ENCODE data around the gene GRID2IP. TPM values are rescaled to one million over a fixed set of nuclear protein-coding genes. Genes with fewer than 3 reads are reported as not detected.

The GRID2IP gene
- total RNA-seq, 1 experiment from 2014 or later: 3.0 TPM

DNA sequence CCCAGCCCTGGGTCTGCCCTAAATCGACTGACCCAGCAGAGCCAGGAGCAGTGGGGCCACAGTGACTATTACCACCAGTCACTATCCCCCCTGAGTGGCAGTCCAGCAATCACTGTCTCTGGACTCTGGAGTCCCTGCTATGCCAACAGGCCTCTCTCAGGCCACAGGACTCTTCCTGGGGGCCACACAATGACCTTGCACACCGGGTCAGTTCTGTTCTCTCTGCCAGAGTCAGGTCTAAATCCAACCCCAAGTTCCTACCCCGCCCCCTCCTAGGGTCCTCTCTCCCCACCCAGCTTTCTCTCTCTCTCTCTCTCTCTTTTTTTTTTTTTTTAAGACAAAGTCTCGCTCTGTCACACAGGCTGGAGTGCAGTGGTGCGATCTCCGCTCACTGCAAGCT is 21.6 kb downstream of the GRID2IP start (continued):
- TF ChIP-seq, protein P1, sequence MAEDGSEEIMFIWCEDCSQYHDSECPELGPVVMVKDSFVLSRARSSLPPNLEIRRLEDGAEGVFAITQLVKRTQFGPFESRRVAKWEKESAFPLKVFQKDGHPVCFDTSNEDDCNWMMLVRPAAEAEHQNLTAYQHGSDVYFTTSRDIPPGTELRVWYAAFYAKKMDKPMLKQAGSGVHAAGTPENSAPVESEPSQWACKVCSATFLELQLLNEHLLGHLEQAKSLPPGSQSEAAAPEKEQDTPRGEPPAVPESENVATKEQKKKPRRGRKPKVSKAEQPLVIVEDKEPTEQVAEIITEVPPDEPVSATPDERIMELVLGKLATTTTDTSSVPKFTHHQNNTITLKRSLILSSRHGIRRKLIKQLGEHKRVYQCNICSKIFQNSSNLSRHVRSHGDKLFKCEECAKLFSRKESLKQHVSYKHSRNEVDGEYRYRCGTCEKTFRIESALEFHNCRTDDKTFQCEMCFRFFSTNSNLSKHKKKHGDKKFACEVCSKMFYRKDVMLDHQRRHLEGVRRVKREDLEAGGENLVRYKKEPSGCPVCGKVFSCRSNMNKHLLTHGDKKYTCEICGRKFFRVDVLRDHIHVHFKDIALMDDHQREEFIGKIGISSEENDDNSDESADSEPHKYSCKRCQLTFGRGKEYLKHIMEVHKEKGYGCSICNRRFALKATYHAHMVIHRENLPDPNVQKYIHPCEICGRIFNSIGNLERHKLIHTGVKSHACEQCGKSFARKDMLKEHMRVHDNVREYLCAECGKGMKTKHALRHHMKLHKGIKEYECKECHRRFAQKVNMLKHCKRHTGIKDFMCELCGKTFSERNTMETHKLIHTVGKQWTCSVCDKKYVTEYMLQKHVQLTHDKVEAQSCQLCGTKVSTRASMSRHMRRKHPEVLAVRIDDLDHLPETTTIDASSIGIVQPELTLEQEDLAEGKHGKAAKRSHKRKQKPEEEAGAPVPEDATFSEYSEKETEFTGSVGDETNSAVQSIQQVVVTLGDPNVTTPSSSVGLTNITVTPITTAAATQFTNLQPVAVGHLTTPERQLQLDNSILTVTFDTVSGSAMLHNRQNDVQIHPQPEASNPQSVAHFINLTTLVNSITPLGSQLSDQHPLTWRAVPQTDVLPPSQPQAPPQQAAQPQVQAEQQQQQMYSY (CRISPR knock-in tag; IDR thresholded peaks at IDR 0.05): no peak
- TF ChIP-seq SMAD4 (CRISPR knock-in tag; IDR thresholded peaks at IDR 0.05): no peak

DNA sequence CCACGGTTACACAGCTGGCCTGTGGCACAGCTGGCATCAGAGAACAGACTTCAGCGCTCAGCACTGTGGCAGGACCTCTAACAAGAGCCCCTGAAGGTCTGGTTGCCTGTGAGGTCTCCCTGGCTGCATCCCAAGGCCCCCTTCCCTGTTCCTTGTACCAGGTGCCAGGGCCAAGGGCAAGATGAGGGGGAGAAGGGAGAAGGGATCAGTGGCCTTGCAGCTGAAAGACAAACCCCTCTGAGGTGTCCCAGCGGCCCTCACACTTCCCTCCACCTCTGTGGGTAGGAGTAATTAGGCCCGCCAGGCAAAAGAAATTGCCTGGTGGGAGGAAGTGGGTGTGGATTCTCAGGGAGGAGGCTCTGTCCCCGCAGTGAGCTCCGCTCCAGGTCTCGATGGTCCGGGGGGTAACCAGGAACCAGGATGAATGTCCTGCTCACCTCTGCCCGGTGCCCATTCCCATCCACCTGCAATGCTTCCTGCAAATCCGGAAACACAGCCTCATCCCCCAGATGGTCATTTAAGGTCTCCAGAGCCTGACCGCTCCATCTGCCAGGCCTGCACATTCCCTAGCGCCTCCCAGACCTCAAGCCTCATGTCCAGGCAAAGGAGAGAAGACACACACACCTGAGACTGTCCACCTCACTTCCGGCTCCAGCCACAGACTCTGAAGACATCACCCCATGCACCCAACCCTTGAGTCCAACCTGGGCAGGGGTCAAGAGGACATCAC is 22.7 kb downstream of the GRID2IP start:
- TF ChIP-seq, protein P2, sequence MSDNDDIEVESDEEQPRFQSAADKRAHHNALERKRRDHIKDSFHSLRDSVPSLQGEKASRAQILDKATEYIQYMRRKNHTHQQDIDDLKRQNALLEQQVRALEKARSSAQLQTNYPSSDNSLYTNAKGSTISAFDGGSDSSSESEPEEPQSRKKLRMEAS (CRISPR knock-in tag; IDR thresholded peaks at IDR 0.05): no peak
- TF ChIP-seq, protein P3, sequence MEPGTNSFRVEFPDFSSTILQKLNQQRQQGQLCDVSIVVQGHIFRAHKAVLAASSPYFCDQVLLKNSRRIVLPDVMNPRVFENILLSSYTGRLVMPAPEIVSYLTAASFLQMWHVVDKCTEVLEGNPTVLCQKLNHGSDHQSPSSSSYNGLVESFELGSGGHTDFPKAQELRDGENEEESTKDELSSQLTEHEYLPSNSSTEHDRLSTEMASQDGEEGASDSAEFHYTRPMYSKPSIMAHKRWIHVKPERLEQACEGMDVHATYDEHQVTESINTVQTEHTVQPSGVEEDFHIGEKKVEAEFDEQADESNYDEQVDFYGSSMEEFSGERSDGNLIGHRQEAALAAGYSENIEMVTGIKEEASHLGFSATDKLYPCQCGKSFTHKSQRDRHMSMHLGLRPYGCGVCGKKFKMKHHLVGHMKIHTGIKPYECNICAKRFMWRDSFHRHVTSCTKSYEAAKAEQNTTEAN (CRISPR knock-in tag; IDR thresholded peaks at IDR 0.05): no peak
- TF ChIP-seq ZNF219 (CRISPR knock-in tag; IDR thresholded peaks at IDR 0.05; ENCODE audit: borderline replicate concordance) (no peak), TCF7 (CRISPR knock-in tag; IDR thresholded peaks at IDR 0.05; ENCODE audit: low read depth) (no peak), SOX15 (CRISPR knock-in tag; IDR thresholded peaks at IDR 0.05) (no peak), ELF4 (CRISPR knock-in tag; IDR thresholded peaks at IDR 0.05; ENCODE audit: low read depth) (no peak), ATF1 (CRISPR knock-in tag; IDR thresholded peaks at IDR 0.05) (no peak)
- TF ChIP-seq, protein P4, sequence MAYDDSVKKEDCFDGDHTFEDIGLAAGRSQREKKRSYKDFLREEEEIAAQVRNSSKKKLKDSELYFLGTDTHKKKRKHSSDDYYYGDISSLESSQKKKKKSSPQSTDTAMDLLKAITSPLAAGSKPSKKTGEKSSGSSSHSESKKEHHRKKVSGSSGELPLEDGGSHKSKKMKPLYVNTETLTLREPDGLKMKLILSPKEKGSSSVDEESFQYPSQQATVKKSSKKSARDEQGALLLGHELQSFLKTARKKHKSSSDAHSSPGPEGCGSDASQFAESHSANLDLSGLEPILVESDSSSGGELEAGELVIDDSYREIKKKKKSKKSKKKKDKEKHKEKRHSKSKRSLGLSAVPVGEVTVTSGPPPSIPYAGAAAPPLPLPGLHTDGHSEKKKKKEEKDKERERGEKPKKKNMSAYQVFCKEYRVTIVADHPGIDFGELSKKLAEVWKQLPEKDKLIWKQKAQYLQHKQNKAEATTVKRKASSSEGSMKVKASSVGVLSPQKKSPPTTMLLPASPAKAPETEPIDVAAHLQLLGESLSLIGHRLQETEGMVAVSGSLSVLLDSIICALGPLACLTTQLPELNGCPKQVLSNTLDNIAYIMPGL (CRISPR knock-in tag; IDR thresholded peaks at IDR 0.05): no peak
- ATAC-seq: no peak
- no peak for DNase-seq (ENCODE audit: low spot score)
- Mint-ChIP-seq H3K36me3 (no peaks in the 10 kb centered on the region), H3K4me3 (no peak overlapping the region), H3K4me1 (peaks cover 22% of the 10 kb centered on the region), H3K27ac (no peak overlapping the region), H3K27me3 (ENCODE audit: low read depth) (peaks cover 80% of the 10 kb centered on the region), H3K9me3 (no peaks in the 10 kb centered on the region)
- ChIA-PET POLR2A (no interaction called here), CTCF (interaction anchor here (1.4 kb wide), 1 partner anchor 28 kb away, joined by 3 read pairs; no protein-coding TSS in a partner anchor)

DNA sequence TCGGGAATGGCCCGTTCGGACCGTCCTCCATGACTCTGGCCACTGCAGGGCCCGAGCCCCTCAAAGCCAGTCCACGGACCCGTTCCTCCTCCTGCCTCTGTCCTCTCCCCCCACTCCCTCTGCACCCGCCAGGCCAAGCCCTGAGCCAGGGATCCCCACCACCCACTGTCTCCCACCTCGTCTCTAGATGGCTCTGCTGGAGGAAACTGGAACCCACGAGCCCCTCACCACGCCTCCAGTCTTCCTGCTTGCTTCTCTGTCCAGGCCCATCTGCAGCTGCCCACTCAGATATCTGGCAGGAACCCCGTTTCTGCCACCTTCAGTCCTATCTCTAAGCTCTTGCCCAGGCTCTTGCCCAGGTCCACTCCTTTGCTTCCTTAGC is 24.3 kb downstream of the GRID2IP start:
- POLR2A ChIA-PET: no interaction called here
- Mint-ChIP-seq H3K27ac (no peak overlapping the region), H3K4me1 (peaks cover 22% of the 10 kb centered on the region), H3K4me3 (peak overlapping the region; percentile 66), H3K9me3 (no peaks in the 10 kb centered on the region), H3K36me3 (no peaks in the 10 kb centered on the region), H3K27me3 (ENCODE audit: low read depth) (peaks cover 70% of the 10 kb centered on the region)
- CTCF ChIA-PET: interaction anchor here (0.9 kb wide), 2 partner anchors 22 to 63 kb away, joined by 3 to 5 read pairs; partner anchors contain the start of gene INTS15
- ATAC-seq: no peak; the same call in 1 of the 2 replicates
- TF ChIP-seq TEAD1 (CRISPR knock-in tag; IDR thresholded peaks at IDR 0.05) (no peak), SOX15 (CRISPR knock-in tag; IDR thresholded peaks at IDR 0.05) (no peak), KAT7 (CRISPR knock-in tag; IDR thresholded peaks at IDR 0.05; ENCODE audit: borderline replicate concordance) (no peak)
- TF ChIP-seq, protein P5, sequence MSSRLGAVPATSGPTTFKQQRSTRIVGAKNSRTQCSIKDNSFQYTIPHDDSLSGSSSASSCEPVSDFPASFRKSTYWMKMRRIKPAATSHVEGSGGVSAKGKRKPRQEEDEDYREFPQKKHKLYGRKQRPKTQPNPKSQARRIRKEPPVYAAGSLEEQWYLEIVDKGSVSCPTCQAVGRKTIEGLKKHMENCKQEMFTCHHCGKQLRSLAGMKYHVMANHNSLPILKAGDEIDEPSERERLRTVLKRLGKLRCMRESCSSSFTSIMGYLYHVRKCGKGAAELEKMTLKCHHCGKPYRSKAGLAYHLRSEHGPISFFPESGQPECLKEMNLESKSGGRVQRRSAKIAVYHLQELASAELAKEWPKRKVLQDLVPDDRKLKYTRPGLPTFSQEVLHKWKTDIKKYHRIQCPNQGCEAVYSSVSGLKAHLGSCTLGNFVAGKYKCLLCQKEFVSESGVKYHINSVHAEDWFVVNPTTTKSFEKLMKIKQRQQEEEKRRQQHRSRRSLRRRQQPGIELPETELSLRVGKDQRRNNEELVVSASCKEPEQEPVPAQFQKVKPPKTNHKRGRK (CRISPR knock-in tag; IDR thresholded peaks at IDR 0.05; ENCODE audit: borderline replicate concordance): no peak
- TF ChIP-seq, protein P6, sequence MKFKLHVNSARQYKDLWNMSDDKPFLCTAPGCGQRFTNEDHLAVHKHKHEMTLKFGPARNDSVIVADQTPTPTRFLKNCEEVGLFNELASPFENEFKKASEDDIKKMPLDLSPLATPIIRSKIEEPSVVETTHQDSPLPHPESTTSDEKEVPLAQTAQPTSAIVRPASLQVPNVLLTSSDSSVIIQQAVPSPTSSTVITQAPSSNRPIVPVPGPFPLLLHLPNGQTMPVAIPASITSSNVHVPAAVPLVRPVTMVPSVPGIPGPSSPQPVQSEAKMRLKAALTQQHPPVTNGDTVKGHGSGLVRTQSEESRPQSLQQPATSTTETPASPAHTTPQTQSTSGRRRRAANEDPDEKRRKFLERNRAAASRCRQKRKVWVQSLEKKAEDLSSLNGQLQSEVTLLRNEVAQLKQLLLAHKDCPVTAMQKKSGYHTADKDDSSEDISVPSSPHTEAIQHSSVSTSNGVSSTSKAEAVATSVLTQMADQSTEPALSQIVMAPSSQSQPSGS (CRISPR knock-in tag; IDR thresholded peaks at IDR 0.05; ENCODE audit: borderline replicate concordance, low read depth): no peak
- TF ChIP-seq, protein P7, sequence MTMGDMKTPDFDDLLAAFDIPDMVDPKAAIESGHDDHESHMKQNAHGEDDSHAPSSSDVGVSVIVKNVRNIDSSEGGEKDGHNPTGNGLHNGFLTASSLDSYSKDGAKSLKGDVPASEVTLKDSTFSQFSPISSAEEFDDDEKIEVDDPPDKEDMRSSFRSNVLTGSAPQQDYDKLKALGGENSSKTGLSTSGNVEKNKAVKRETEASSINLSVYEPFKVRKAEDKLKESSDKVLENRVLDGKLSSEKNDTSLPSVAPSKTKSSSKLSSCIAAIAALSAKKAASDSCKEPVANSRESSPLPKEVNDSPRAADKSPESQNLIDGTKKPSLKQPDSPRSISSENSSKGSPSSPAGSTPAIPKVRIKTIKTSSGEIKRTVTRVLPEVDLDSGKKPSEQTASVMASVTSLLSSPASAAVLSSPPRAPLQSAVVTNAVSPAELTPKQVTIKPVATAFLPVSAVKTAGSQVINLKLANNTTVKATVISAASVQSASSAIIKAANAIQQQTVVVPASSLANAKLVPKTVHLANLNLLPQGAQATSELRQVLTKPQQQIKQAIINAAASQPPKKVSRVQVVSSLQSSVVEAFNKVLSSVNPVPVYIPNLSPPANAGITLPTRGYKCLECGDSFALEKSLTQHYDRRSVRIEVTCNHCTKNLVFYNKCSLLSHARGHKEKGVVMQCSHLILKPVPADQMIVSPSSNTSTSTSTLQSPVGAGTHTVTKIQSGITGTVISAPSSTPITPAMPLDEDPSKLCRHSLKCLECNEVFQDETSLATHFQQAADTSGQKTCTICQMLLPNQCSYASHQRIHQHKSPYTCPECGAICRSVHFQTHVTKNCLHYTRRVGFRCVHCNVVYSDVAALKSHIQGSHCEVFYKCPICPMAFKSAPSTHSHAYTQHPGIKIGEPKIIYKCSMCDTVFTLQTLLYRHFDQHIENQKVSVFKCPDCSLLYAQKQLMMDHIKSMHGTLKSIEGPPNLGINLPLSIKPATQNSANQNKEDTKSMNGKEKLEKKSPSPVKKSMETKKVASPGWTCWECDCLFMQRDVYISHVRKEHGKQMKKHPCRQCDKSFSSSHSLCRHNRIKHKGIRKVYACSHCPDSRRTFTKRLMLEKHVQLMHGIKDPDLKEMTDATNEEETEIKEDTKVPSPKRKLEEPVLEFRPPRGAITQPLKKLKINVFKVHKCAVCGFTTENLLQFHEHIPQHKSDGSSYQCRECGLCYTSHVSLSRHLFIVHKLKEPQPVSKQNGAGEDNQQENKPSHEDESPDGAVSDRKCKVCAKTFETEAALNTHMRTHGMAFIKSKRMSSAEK (CRISPR knock-in tag; IDR thresholded peaks at IDR 0.05; ENCODE audit: borderline replicate concordance): no peak
- no peak for DNase-seq (ENCODE audit: low spot score)

Data from WTC11 (cell line).